ENCODE data around the gene LRRC9.
A peak's percentile ranks its signal among the peaks of the same experiment; 100 is the strongest.

LRRC9 gene

DNA sequence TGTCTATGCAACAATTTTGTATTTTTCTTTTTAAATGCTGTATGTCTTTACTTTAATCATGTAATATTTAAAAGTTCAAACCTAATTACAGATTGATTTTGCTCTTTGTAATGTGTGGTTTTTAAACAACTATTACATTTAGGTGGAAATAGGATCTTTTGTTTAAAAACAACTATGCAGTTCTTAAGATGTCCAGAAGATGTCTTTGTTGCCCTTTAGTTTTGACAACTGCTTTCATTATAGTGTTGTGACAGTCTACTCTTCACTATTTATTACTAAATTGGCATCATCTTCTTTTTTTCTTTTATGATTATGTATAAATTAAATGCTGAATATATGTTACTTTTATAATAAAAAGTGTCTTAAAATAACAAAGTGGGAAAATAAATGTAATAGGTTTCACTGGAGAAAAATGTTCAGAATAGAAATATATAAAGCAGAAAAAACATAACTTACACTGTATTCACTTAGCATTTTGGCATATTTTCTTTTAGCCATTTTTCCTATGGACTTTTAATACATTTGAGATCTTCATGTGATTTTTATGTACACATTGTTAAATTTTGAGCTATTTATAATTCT, 144.6 kb downstream of the LRRC9 start:
- peak; percentile 32 for TF ChIP-seq CTCF (IDR thresholded peaks at IDR 0.05)
- H3K4me3 ChIP-seq, result no peak overlapping the region
- DNase-seq (ENCODE audit: low spot score), result no peak
- no peak overlapping the region for H3K27ac ChIP-seq

DNA sequence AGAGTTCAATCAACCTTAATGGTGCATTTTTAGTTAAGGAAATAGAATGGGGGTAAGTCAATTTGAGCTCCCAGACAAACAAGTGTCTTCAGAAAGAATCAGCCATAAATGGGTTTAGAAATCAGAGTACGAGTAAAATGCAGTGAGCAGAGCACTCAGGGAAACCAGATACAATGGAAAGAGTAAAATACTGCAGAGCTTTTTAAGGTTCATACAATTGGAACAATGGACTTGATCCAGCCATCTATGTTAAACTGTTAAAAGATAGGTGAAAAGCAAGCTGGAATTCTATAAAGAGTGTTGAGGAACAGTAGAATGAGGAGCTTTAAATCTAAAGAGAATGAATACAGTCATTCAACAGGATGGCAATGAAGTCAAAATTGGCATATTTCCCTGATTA, 147.9 kb downstream of the LRRC9 start:
- TF ChIP-seq CTCF (IDR thresholded peaks at IDR 0.05), result no peak
- no peak overlapping the region for H3K27ac ChIP-seq
- DNase-seq (ENCODE audit: low spot score), result no peak
- H3K4me3 ChIP-seq, result no peak overlapping the region

DNA sequence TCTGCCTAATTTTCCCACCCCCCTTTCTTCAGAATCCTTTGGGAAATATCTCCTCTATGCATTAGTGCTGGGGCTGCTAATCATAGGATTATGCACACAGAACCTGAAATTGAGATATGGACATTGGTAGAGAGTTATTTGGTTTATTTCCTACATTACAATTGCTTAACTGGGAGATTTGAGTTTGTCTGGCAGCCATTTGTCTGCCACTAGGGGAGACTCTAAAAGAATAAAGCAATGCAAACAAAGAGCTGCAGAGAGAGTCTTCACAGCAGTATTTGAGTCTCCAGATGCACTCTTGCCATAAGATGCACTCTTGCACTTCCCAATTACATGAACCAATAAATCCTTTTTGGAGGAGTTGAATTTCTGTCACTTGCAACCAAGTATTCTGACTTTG, 159.8 kb downstream of the LRRC9 start:
- H3K27ac ChIP-seq, result no peak overlapping the region
- no peak overlapping the region for H3K4me3 ChIP-seq
- no peak for DNase-seq (ENCODE audit: low spot score)
- TF ChIP-seq CTCF (IDR thresholded peaks at IDR 0.05), result no peak

- DNase-seq (ENCODE audit: low spot score), result no peak
- Histone ChIP-seq H3K4me3 (no peak overlapping the region), H3K27ac (no peak overlapping the region)
- TF ChIP-seq CTCF (IDR thresholded peaks at IDR 0.05), result no peak
These were observed 165.1 kb downstream of the LRRC9 start for GRCh38 chr14:60085085-60085484.

DNA sequence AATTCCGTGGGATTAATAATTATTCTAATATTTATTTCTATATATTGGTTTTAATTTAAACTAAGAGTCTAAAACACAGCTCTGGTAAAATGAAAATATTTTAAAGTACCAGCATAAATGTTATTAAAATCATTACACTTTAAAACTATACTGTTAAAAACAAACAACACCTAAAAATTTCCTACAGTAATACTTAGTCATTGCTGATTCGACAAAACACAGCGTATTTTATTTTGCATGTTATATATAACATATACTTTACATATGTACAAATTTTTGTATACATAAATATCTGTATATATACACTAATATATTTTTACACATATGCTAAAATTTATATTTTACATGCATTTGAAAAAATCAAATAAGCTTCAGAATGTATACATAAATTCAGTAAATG, 165.7 kb downstream of the LRRC9 start:
- no peak for DNase-seq (ENCODE audit: low spot score)
- no peak for TF ChIP-seq CTCF (IDR thresholded peaks at IDR 0.05)
- Histone ChIP-seq H3K4me3 (no peak overlapping the region), H3K27ac (no peak overlapping the region)

- no peak overlapping the region for H3K27ac ChIP-seq
- no peak for TF ChIP-seq CTCF (IDR thresholded peaks at IDR 0.05)
- no peak for DNase-seq (ENCODE audit: low spot score)
- H3K4me3 ChIP-seq, result no peak overlapping the region
These were observed 167.7 kb downstream of the LRRC9 start for GRCh38 chr14:60087668-60088067.

DNA sequence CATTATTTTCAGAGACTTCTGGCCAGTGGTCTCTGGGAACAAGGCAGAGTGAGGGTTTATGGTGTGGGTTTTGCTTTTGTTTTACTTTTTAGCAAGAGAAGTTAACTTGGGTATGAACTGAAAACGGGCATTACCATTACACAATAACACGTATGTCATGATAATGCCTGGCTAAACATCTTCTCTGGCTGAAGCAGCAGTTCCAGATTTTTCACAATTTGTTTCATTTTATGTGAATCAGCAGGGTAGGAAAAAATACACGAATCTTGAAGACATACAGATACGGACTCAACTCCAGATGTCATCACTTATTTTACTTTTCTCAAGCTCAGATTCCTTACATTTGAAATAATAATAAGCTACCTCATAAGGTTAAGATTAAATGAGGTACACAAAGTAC, 169.3 kb downstream of the LRRC9 start:
- H3K27ac ChIP-seq, result no peak overlapping the region
- no peak for TF ChIP-seq CTCF (IDR thresholded peaks at IDR 0.05)
- H3K4me3 ChIP-seq, result no peak overlapping the region
- DNase-seq (ENCODE audit: low spot score), result no peak
